ENCODE data around the gene COA6.

COA6 gene

DNA sequence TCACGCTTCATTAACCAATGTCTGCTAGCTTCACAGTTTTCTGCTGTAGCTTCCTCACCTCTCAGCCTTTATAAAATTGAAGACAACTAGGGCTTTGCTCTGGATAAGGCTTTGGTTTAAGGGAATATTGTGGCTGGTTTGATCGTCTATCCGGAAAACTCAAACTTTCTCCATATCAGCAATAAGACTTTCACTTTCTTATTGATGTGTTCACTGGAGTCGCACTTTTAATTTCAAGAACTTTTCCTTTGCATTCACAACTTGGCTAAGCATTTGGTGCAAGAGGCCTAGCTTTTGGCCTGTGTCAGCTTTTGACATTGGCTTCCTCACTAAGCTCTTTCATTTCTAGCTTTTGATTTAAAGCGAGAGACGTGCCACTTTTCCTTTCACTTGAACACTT lies 12.9 kb downstream of the COA6 start:
- H4K8ac ChIP-seq (ENCODE audit: low read depth, low read length), result no peak overlapping the region
- H3K14ac ChIP-seq (ENCODE audit: low read length), result no peak overlapping the region
- H3K79me1 ChIP-seq (ENCODE audit: low read depth, low read length), result no peaks in the 10 kb centered on the region
- H3K4me3 ChIP-seq (ENCODE audit: low read length in 2 of 2), result no peak overlapping the region
- H2AK5ac ChIP-seq (ENCODE audit: low read depth, low read length), result no peak overlapping the region
- H2BK12ac ChIP-seq (ENCODE audit: low read length), result no peak overlapping the region
- no peak overlapping the region for H2BK5ac ChIP-seq (ENCODE audit: low read length)
- H2BK120ac ChIP-seq (ENCODE audit: low read depth, low read length), result no peak overlapping the region
- no peak overlapping the region for H3K27ac ChIP-seq (replicated peaks; ENCODE audit: low read length)
- no peak overlapping the region for H2BK15ac ChIP-seq (ENCODE audit: low read length)
- H3K18ac ChIP-seq (ENCODE audit: low read length), result no peak overlapping the region
- H4K91ac ChIP-seq (ENCODE audit: low read depth, low read length, poor library complexity), result no peak overlapping the region
- no peak overlapping the region for H3K4me2 ChIP-seq (ENCODE audit: insufficient read depth, low read length, poor library complexity, severe bottlenecking)
- H3K4me1 ChIP-seq (ENCODE audit: control insufficient read depth in 2 of 2, insufficient read depth in 1 of 2, low read depth in 1 of 2, low read length in 2 of 2), result no peaks in the 10 kb centered on the region
- no peaks in the 10 kb centered on the region for H3K27me3 ChIP-seq (ENCODE audit: control insufficient read depth in 3 of 3, insufficient read depth in 3 of 3, low read depth in 1 of 3, low read length in 3 of 3)
- no peak overlapping the region for H2AFZ ChIP-seq (ENCODE audit: low read length)
- no peaks in the 10 kb centered on the region for H3K9me3 ChIP-seq (replicated peaks in 1 of 2; ENCODE audit: control insufficient read depth in 2 of 2, insufficient read depth in 1 of 2, low read depth in 1 of 2, low read length in 2 of 2)
- no peak overlapping the region for H3K9ac ChIP-seq (ENCODE audit: low read depth, low read length, poor library complexity)
- H3K4ac ChIP-seq (ENCODE audit: low read length), result no peak overlapping the region
- H3K23ac ChIP-seq (ENCODE audit: low read depth, low read length, poor library complexity), result no peak overlapping the region
- peaks cover 4 to 55% of the 10 kb centered on the region in 2 donors for H3K36me3 ChIP-seq (replicated peaks in 1 of 2; ENCODE audit: control insufficient read depth in 2 of 2, insufficient read depth in 2 of 2, low read length in 2 of 2)
- WGBS, 2 donors (ENCODE audit: extremely low coverage in 2 of 2, insufficient read length in 2 of 2, insufficient replicate concordance in 1 of 2), result no CpG with 5 or more reads among the region's 6 CpGs
- no peak for DNase-seq (ENCODE audit: low spot score)

DNA sequence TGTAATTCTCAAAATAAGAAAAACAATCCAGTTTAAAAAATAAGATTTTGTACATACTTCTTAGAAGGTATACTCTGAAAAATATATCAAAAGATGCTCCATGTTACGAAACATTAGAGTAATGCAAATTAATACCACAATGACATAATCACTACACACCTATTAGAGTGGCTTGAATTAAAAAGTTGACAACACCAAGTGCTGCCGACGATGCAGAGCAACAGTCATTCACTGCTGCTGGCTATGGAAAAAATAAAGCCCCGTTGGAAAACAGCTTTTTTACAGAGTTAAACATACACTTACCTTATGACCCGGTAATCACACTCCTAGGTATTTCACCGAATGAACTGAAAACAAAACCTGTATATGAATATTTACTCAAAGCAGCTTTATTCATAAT lies 14.8 kb downstream of the COA6 start:
- no peak for DNase-seq (ENCODE audit: low spot score)
- no peaks in the 10 kb centered on the region for H3K9me3 ChIP-seq (replicated peaks in 1 of 2; ENCODE audit: control insufficient read depth in 2 of 2, insufficient read depth in 1 of 2, low read depth in 1 of 2, low read length in 2 of 2)
- H3K23ac ChIP-seq (ENCODE audit: low read depth, low read length, poor library complexity), result no peak overlapping the region
- H3K36me3 ChIP-seq (replicated peaks in 1 of 2; ENCODE audit: control insufficient read depth in 2 of 2, insufficient read depth in 2 of 2, low read length in 2 of 2), result peaks cover 2 to 60% of the 10 kb centered on the region in 2 donors
- no peak overlapping the region for H3K4me3 ChIP-seq (ENCODE audit: low read length in 2 of 2)
- H2BK120ac ChIP-seq (ENCODE audit: low read depth, low read length), result no peak overlapping the region
- H3K4me1 ChIP-seq (ENCODE audit: control insufficient read depth in 2 of 2, insufficient read depth in 1 of 2, low read depth in 1 of 2, low read length in 2 of 2), result no peaks in the 10 kb centered on the region
- H3K18ac ChIP-seq (ENCODE audit: low read length), result no peak overlapping the region
- no peak overlapping the region for H3K4ac ChIP-seq (ENCODE audit: low read length)
- H3K4me2 ChIP-seq (ENCODE audit: insufficient read depth, low read length, poor library complexity, severe bottlenecking), result no peak overlapping the region
- H3K9ac ChIP-seq (ENCODE audit: low read depth, low read length, poor library complexity), result no peak overlapping the region
- H2AFZ ChIP-seq (ENCODE audit: low read length), result no peak overlapping the region
- no peak overlapping the region for H3K14ac ChIP-seq (ENCODE audit: low read length)
- no peak overlapping the region for H2BK12ac ChIP-seq (ENCODE audit: low read length)
- H2BK15ac ChIP-seq (ENCODE audit: low read length), result no peak overlapping the region
- H4K8ac ChIP-seq (ENCODE audit: low read depth, low read length), result no peak overlapping the region
- H2AK5ac ChIP-seq (ENCODE audit: low read depth, low read length), result no peak overlapping the region
- no peaks in the 10 kb centered on the region for H3K27me3 ChIP-seq (ENCODE audit: control insufficient read depth in 3 of 3, insufficient read depth in 3 of 3, low read depth in 1 of 3, low read length in 3 of 3)
- no peak overlapping the region for H4K91ac ChIP-seq (ENCODE audit: low read depth, low read length, poor library complexity)
- H3K27ac ChIP-seq (replicated peaks; ENCODE audit: low read length), result no peak overlapping the region
- no peaks in the 10 kb centered on the region for H3K79me1 ChIP-seq (ENCODE audit: low read depth, low read length)
- H2BK5ac ChIP-seq (ENCODE audit: low read length), result no peak overlapping the region
- no CpG with 5 or more reads among the region's 6 CpGs for WGBS, 2 donors (ENCODE audit: extremely low coverage in 2 of 2, insufficient read length in 2 of 2, insufficient replicate concordance in 1 of 2)

DNA sequence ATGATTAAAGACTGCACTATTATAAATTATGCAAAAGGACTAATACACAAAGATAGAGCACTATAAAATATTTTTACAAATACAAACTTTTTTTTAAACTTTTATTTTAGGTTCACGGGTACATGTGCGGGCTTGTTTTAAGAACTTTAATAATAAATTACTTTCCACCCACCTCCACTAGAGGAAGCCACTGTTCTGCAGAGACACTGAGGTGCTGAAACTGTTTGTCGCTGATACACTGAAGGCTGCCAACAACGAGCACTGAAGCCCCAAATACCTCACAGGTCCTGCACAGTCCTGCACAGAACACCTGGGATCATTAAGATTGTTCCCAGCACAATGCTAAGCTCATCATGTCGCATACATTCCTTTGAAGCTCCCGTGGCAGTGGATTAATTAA lies 19.9 kb downstream of the COA6 start:
- H2BK15ac ChIP-seq (ENCODE audit: low read length), result no peak overlapping the region
- no peak overlapping the region for H3K4ac ChIP-seq (ENCODE audit: low read length)
- H3K27me3 ChIP-seq (ENCODE audit: control insufficient read depth in 3 of 3, insufficient read depth in 3 of 3, low read depth in 1 of 3, low read length in 3 of 3), result no peaks in the 10 kb centered on the region
- no peak overlapping the region for H2BK120ac ChIP-seq (ENCODE audit: low read depth, low read length)
- no peaks in the 10 kb centered on the region for H3K79me1 ChIP-seq (ENCODE audit: low read depth, low read length)
- H3K18ac ChIP-seq (ENCODE audit: low read length), result no peak overlapping the region
- no peak overlapping the region for H2BK5ac ChIP-seq (ENCODE audit: low read length)
- H4K91ac ChIP-seq (ENCODE audit: low read depth, low read length, poor library complexity), result no peak overlapping the region
- H2AFZ ChIP-seq (ENCODE audit: low read length), result no peak overlapping the region
- peaks cover 0 to 5% of the 10 kb centered on the region in 2 donors for H3K9me3 ChIP-seq (replicated peaks in 1 of 2; ENCODE audit: control insufficient read depth in 2 of 2, insufficient read depth in 1 of 2, low read depth in 1 of 2, low read length in 2 of 2)
- H4K8ac ChIP-seq (ENCODE audit: low read depth, low read length), result no peak overlapping the region
- no peak overlapping the region for H3K9ac ChIP-seq (ENCODE audit: low read depth, low read length, poor library complexity)
- no peak overlapping the region for H2AK5ac ChIP-seq (ENCODE audit: low read depth, low read length)
- no peak overlapping the region for H2BK12ac ChIP-seq (ENCODE audit: low read length)
- no peak overlapping the region for H3K14ac ChIP-seq (ENCODE audit: low read length)
- no peak overlapping the region for H3K27ac ChIP-seq (replicated peaks; ENCODE audit: low read length)
- H3K4me3 ChIP-seq (ENCODE audit: low read length in 2 of 2), result no peak overlapping the region
- no peak overlapping the region for H3K23ac ChIP-seq (ENCODE audit: low read depth, low read length, poor library complexity)
- DNase-seq (ENCODE audit: low spot score), result no peak
- H3K4me2 ChIP-seq (ENCODE audit: insufficient read depth, low read length, poor library complexity, severe bottlenecking), result no peak overlapping the region
- no peaks in the 10 kb centered on the region for H3K4me1 ChIP-seq (ENCODE audit: control insufficient read depth in 2 of 2, insufficient read depth in 1 of 2, low read depth in 1 of 2, low read length in 2 of 2)
- WGBS, 2 donors (ENCODE audit: extremely low coverage in 2 of 2, insufficient read length in 2 of 2, insufficient replicate concordance in 1 of 2), result no CpG with 5 or more reads among the region's 6 CpGs
- H3K36me3 ChIP-seq (replicated peaks in 1 of 2; ENCODE audit: control insufficient read depth in 2 of 2, insufficient read depth in 2 of 2, low read length in 2 of 2), result peaks cover 7 to 44% of the 10 kb centered on the region in 2 donors

DNA sequence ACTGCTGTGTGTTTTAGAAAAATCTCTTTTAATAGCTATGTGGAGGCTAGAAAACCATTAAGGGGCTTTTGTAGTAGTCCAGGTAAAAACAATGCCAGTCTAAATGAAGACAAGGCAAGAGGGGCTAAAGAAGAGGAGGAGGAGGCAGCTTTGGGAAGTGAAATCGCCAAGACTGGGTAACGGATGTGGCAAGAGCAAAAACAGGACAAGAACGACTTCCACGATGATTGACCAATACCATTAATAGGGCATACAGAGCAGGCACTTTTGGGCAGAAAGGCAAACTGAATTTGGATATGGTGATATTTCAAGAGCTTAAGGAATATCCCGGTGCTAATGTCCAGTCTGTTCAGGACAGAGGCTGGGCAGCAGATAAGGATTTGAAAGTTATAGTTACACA lies 22.0 kb downstream of the COA6 start:
- no peak overlapping the region for H3K4me3 ChIP-seq (ENCODE audit: low read length in 2 of 2)
- peaks cover 0 to 5% of the 10 kb centered on the region in 2 donors for H3K9me3 ChIP-seq (replicated peaks in 1 of 2; ENCODE audit: control insufficient read depth in 2 of 2, insufficient read depth in 1 of 2, low read depth in 1 of 2, low read length in 2 of 2)
- no peaks in the 10 kb centered on the region for H3K79me1 ChIP-seq (ENCODE audit: low read depth, low read length)
- H2AFZ ChIP-seq (ENCODE audit: low read length), result no peak overlapping the region
- H3K4me2 ChIP-seq (ENCODE audit: insufficient read depth, low read length, poor library complexity, severe bottlenecking), result no peak overlapping the region
- H4K91ac ChIP-seq (ENCODE audit: low read depth, low read length, poor library complexity), result no peak overlapping the region
- no peak overlapping the region for H2BK5ac ChIP-seq (ENCODE audit: low read length)
- no peak for DNase-seq (ENCODE audit: low spot score)
- H3K27ac ChIP-seq (replicated peaks; ENCODE audit: low read length), result no peak overlapping the region
- no peak overlapping the region for H3K9ac ChIP-seq (ENCODE audit: low read depth, low read length, poor library complexity)
- H3K36me3 ChIP-seq (replicated peaks in 1 of 2; ENCODE audit: control insufficient read depth in 2 of 2, insufficient read depth in 2 of 2, low read length in 2 of 2), result peaks cover 7 to 50% of the 10 kb centered on the region in 2 donors
- H3K18ac ChIP-seq (ENCODE audit: low read length), result no peak overlapping the region
- H3K27me3 ChIP-seq (ENCODE audit: control insufficient read depth in 3 of 3, insufficient read depth in 3 of 3, low read depth in 1 of 3, low read length in 3 of 3), result no peaks in the 10 kb centered on the region
- H3K4me1 ChIP-seq (ENCODE audit: control insufficient read depth in 2 of 2, insufficient read depth in 1 of 2, low read depth in 1 of 2, low read length in 2 of 2), result no peaks in the 10 kb centered on the region
- H2AK5ac ChIP-seq (ENCODE audit: low read depth, low read length), result no peak overlapping the region
- H2BK12ac ChIP-seq (ENCODE audit: low read length), result no peak overlapping the region
- H3K14ac ChIP-seq (ENCODE audit: low read length), result no peak overlapping the region
- no peak overlapping the region for H3K4ac ChIP-seq (ENCODE audit: low read length)
- no peak overlapping the region for H2BK15ac ChIP-seq (ENCODE audit: low read length)
- no peak overlapping the region for H3K23ac ChIP-seq (ENCODE audit: low read depth, low read length, poor library complexity)
- H2BK120ac ChIP-seq (ENCODE audit: low read depth, low read length), result no peak overlapping the region
- WGBS, 2 donors (ENCODE audit: extremely low coverage in 2 of 2, insufficient read length in 2 of 2, insufficient replicate concordance in 1 of 2), result no CpG with 5 or more reads among the region's 5 CpGs
- no peak overlapping the region for H4K8ac ChIP-seq (ENCODE audit: low read depth, low read length)

Data from neuronal stem cell (in vitro differentiated cells).